Mesendoderm (in vitro differentiated cells): Measurements from ENCODE around the gene TALDO1.

Experiments used
- DNase-seq: peaks from one replicate; pipeline ENCODE4 v3.0.0; 2013
- H2AK5ac ChIP-seq: 2 replicates; pipeline ENCODE4 v1.6.1; 2013; ENCODE audit warnings: low read length, inconsistent platforms
- H2BK120ac ChIP-seq: 2 replicates; pipeline ENCODE4 v1.6.1; 2013; ENCODE audit warnings: low read depth, mild to moderate bottlenecking, low read length, moderate library complexity, mixed read lengths
- H2BK15ac ChIP-seq: replicated peaks from 2 replicates; pipeline ENCODE4 v1.6.1; 2013; ENCODE audit warnings: low read depth, mild to moderate bottlenecking, moderate library complexity
- H2BK5ac ChIP-seq: 2 replicates; pipeline ENCODE4 v1.6.1; 2013; ENCODE audit warnings: low read length, inconsistent platforms
- H3K18ac ChIP-seq: 2 replicates; pipeline ENCODE4 v1.6.1; 2013; ENCODE audit warnings: mild to moderate bottlenecking, low read length, mixed read lengths
- H3K23ac ChIP-seq: one replicate; pipeline ENCODE4 v1.6.1; 2013; ENCODE audit warnings: low read length
- H3K27ac ChIP-seq: 2 replicates; pipeline ENCODE4 v1.5.1; 2013; ENCODE audit warnings: low read depth, mild to moderate bottlenecking, inconsistent platforms, low read length, moderate library complexity
- H3K27me3 ChIP-seq: 2 replicates; pipeline ENCODE4 v1.6.1; 2013; ENCODE audit warnings: low read length, control low read depth, mild to moderate bottlenecking, inconsistent platforms; ENCODE audit not compliant: insufficient read depth, poor library complexity
- H3K36me3 ChIP-seq: 2 replicates; pipeline ENCODE4 v1.6.1; 2013; ENCODE audit warnings: low read length, inconsistent platforms; ENCODE audit not compliant: control insufficient read depth, insufficient read depth
- H3K4ac ChIP-seq: one replicate; pipeline ENCODE4 v1.6.1; 2013; ENCODE audit warnings: low read depth, mild to moderate bottlenecking, low read length, moderate library complexity
- H3K4me1 ChIP-seq: 2 replicates; pipeline ENCODE4 v1.6.1; 2013; ENCODE audit warnings: low read depth, low read length, inconsistent platforms; ENCODE audit not compliant: control insufficient read depth
- H3K4me2 ChIP-seq: 2 replicates; pipeline ENCODE4 v1.6.1; 2013; ENCODE audit warnings: low read length
- H3K4me3 ChIP-seq: 2 replicates; pipeline ENCODE4 v1.5.1; 2013; ENCODE audit warnings: mild to moderate bottlenecking, low read length
- H3K56ac ChIP-seq: one replicate; pipeline ENCODE4 v1.6.1; 2013; ENCODE audit warnings: low read length
- H3K79me1 ChIP-seq: 2 replicates; pipeline ENCODE4 v1.6.1; 2013; ENCODE audit warnings: low read length, inconsistent platforms
- H3K79me2 ChIP-seq: 2 replicates; pipeline ENCODE4 v1.6.1; 2013; ENCODE audit warnings: mild to moderate bottlenecking, low read length; ENCODE audit not compliant: control insufficient read depth, insufficient read depth
- H3K9ac ChIP-seq: 2 replicates; pipeline ENCODE4 v1.6.1; 2013; ENCODE audit warnings: low read length, inconsistent platforms
- H4K5ac ChIP-seq: one replicate; pipeline ENCODE4 v1.6.1; 2013; ENCODE audit warnings: low read length
- H4K8ac ChIP-seq: one replicate; pipeline ENCODE4 v1.6.1; 2013; ENCODE audit warnings: low read depth, mild to moderate bottlenecking, control low read depth, low read length, moderate library complexity
- WGBS: extraction: QIAGEN DNeasy Blood & Tissue Kit; methylation state at CpG from one replicate; pipeline ENCODE4 v1.1.7; 2013; ENCODE audit warnings: low lambda C conversion rate, missing lambda C conversion rate; ENCODE audit not compliant: insufficient coverage; ENCODE audit errors: extremely low coverage; 5-methylcytosine and 5-hydroxymethylcytosine counted together

The TALDO1 gene

GRCh38 chr11:709109-709997 is 37.9 kb upstream of the TALDO1 start:
- DNase-seq: no peak

GRCh38 chr11:714436-714835 is 32.8 kb upstream of the TALDO1 start:
- Histone ChIP-seq H2BK15ac (no peak overlapping the region), H3K23ac (no peak overlapping the region), H3K27ac (no peak overlapping the region), H3K36me3 (no peaks in the 10 kb centered on the region), H3K18ac (no peak overlapping the region), H3K79me2 (no peaks in the 10 kb centered on the region), H2BK5ac (no peak overlapping the region), H3K4me1 (no peaks in the 10 kb centered on the region), H2AK5ac (no peak overlapping the region), H3K4ac (no peak overlapping the region), H3K56ac (no peak overlapping the region), H4K5ac (no peak overlapping the region), H3K4me3 (no peak overlapping the region), H3K27me3 (no peaks in the 10 kb centered on the region), H3K9ac (no peak overlapping the region), H4K8ac (no peak overlapping the region), H3K79me1 (no peaks in the 10 kb centered on the region), H2BK120ac (no peak overlapping the region), H3K4me2 (no peak overlapping the region)
- DNase-seq: no peak
- no CpG with 5 or more reads among the region's 6 CpGs for WGBS

More at GRCh38 chr11:709109-709997, 37.9 kb upstream of the TALDO1 start:
- H2AK5ac ChIP-seq: no peak overlapping the region
- H3K4me1 ChIP-seq: peaks cover 2% of the 10 kb centered on the region
- no peak overlapping the region for H3K9ac ChIP-seq
- no CpG with 5 or more reads among the region's 27 CpGs for WGBS
- H3K79me2 ChIP-seq: no peaks in the 10 kb centered on the region
- no peak overlapping the region for H3K18ac ChIP-seq
- no peaks in the 10 kb centered on the region for H3K27me3 ChIP-seq
- no peak overlapping the region for H4K5ac ChIP-seq
- no peak overlapping the region for H3K27ac ChIP-seq
- H3K36me3 ChIP-seq: no peaks in the 10 kb centered on the region
- H3K4me3 ChIP-seq: no peak overlapping the region
- no peak overlapping the region for H3K4ac ChIP-seq
- no peak overlapping the region for H3K4me2 ChIP-seq
- H4K8ac ChIP-seq: no peak overlapping the region
- H2BK120ac ChIP-seq: no peak overlapping the region
- no peak overlapping the region for H3K56ac ChIP-seq
- H2BK15ac ChIP-seq: no peak overlapping the region
- H3K79me1 ChIP-seq: no peaks in the 10 kb centered on the region
- no peak overlapping the region for H2BK5ac ChIP-seq
- no peak overlapping the region for H3K23ac ChIP-seq

- no peaks in the 10 kb centered on the region for H3K36me3 ChIP-seq
- no peak overlapping the region for H2AK5ac ChIP-seq
- no CpG with 5 or more reads among the region's 34 CpGs for WGBS
- H3K4me1 ChIP-seq: no peaks in the 10 kb centered on the region
- no peak for DNase-seq
- H2BK15ac ChIP-seq: no peak overlapping the region
- H3K4ac ChIP-seq: no peak overlapping the region
- no peak overlapping the region for H3K23ac ChIP-seq
- H3K56ac ChIP-seq: peak overlapping the region; percentile 34
- H3K4me3 ChIP-seq: no peak overlapping the region
- H3K4me2 ChIP-seq: no peak overlapping the region
- no peak overlapping the region for H3K27ac ChIP-seq
- no peak overlapping the region for H3K18ac ChIP-seq
- no peak overlapping the region for H2BK120ac ChIP-seq
- H3K9ac ChIP-seq: no peak overlapping the region
- H3K79me2 ChIP-seq: no peaks in the 10 kb centered on the region
- H3K79me1 ChIP-seq: no peaks in the 10 kb centered on the region
- H4K5ac ChIP-seq: no peak overlapping the region
- H2BK5ac ChIP-seq: no peak overlapping the region
- H4K8ac ChIP-seq: no peak overlapping the region
- no peaks in the 10 kb centered on the region for H3K27me3 ChIP-seq
These were observed 27.8 kb upstream of the TALDO1 start for GRCh38 chr11:719214-720016.

GRCh38 chr11:720017-720641 is 27.1 kb upstream of the TALDO1 start:
- Histone ChIP-seq H3K4me3 (no peak overlapping the region), H3K79me1 (no peaks in the 10 kb centered on the region), H2BK15ac (no peak overlapping the region), H3K4me1 (no peaks in the 10 kb centered on the region), H4K5ac (no peak overlapping the region), H2BK5ac (no peak overlapping the region), H4K8ac (no peak overlapping the region), H3K27ac (no peak overlapping the region), H3K4me2 (peak overlapping the region; percentile 40), H3K18ac (no peak overlapping the region), H2BK120ac (no peak overlapping the region), H3K27me3 (no peaks in the 10 kb centered on the region), H3K9ac (peak overlapping the region; percentile 41), H3K79me2 (no peaks in the 10 kb centered on the region), H3K4ac (no peak overlapping the region), H3K36me3 (no peaks in the 10 kb centered on the region), H3K56ac (peak overlapping the region; percentile 35), H2AK5ac (no peak overlapping the region), H3K23ac (no peak overlapping the region)
- DNase-seq: no peak
- WGBS: no CpG with 5 or more reads among the region's 35 CpGs

GRCh38 chr11:720642-721246 is 26.5 kb upstream of the TALDO1 start:
- Histone ChIP-seq H3K4me3 (no peak overlapping the region), H4K5ac (no peak overlapping the region), H3K4me2 (peak overlapping the region; percentile 40), H2BK15ac (no peak overlapping the region), H3K9ac (peak overlapping the region; percentile 41), H3K4ac (no peak overlapping the region), H3K4me1 (no peaks in the 10 kb centered on the region), H4K8ac (no peak overlapping the region), H3K18ac (no peak overlapping the region), H3K79me2 (no peaks in the 10 kb centered on the region), H3K79me1 (no peaks in the 10 kb centered on the region), H2BK5ac (no peak overlapping the region), H2AK5ac (no peak overlapping the region), H3K27me3 (peaks cover 2% of the 10 kb centered on the region), H3K23ac (no peak overlapping the region), H2BK120ac (no peak overlapping the region), H3K27ac (no peak overlapping the region), H3K36me3 (no peaks in the 10 kb centered on the region), H3K56ac (peak overlapping the region; percentile 35)
- DNase-seq: peak; percentile 77
- WGBS: no CpG with 5 or more reads among the region's 53 CpGs
